Fibroblast of lung (primary cell): ENCODE measurements around the gene ARHGEF3. TPM values are rescaled to one million over a fixed set of nuclear protein-coding genes. Genes with fewer than 3 reads are reported as not detected.

ENCODE experiments used
- DNase-seq, 2 donors: peaks; one replicate each; pipeline versions ENCODE4 v3.0.0 to v3.0.0-alpha.2; 2010; ENCODE audit warnings: low read depth in 2 of 2
- H2AFZ ChIP-seq: 2 replicates; pipeline ENCODE4 v1.5.1; 2012; ENCODE audit warnings: low read length, control low read depth, inconsistent platforms
- H3K27ac ChIP-seq: 2 replicates; pipeline ENCODE4 v1.5.1; 2011; ENCODE audit warnings: low read length, control low read depth; ENCODE audit not compliant: insufficient read depth
- H3K27me3 ChIP-seq: 2 replicates; pipeline ENCODE4 v1.5.1; 2011; ENCODE audit warnings: mild to moderate bottlenecking, low read length; ENCODE audit not compliant: control insufficient read depth, insufficient read depth
- H3K36me3 ChIP-seq: 2 replicates; pipeline ENCODE4 v1.5.1; 2011; ENCODE audit warnings: low read length; ENCODE audit not compliant: control insufficient read depth, insufficient read depth
- H3K4me1 ChIP-seq: 2 replicates; pipeline ENCODE4 v1.5.1; 2011; ENCODE audit warnings: low read length; ENCODE audit not compliant: control insufficient read depth, insufficient read depth; ENCODE audit errors: extremely low read depth
- H3K4me2 ChIP-seq: 2 replicates; pipeline ENCODE4 v1.5.1; 2011; ENCODE audit warnings: low read length, control low read depth; ENCODE audit not compliant: insufficient read depth; ENCODE audit errors: extremely low read depth
- H3K4me3 ChIP-seq, 4 experiments: fragments of 200-600 bp in 1 of 4; sonication (generic) in 1 of 4; replicated peaks in 1 of 4; 2 replicates each; pipeline ENCODE4 v1.5.1; 2011 to 2016; ENCODE audit warnings: low read length in 4 of 4, low read depth in 3 of 4, mild to moderate bottlenecking in 3 of 4, control low read depth in 2 of 4, inconsistent platforms in 1 of 4, mixed read lengths in 1 of 4; ENCODE audit not compliant: insufficient read depth in 1 of 4; ENCODE audit errors: control extremely low read depth in 1 of 4
- H3K79me2 ChIP-seq: 2 replicates; pipeline ENCODE4 v1.5.1; 2012; ENCODE audit warnings: mild to moderate bottlenecking, low read length, inconsistent platforms; ENCODE audit not compliant: control insufficient read depth, insufficient read depth
- H3K9ac ChIP-seq: 2 replicates; pipeline ENCODE4 v1.5.1; 2011; ENCODE audit warnings: mild to moderate bottlenecking, low read length, control low read depth; ENCODE audit not compliant: insufficient read depth
- H3K9me3 ChIP-seq: 2 replicates; pipeline ENCODE4 v1.5.1; 2012; ENCODE audit warnings: low read depth, low read length; ENCODE audit not compliant: control insufficient read depth, insufficient read depth
- H4K20me1 ChIP-seq: 2 replicates; pipeline ENCODE4 v1.5.1; 2011; ENCODE audit warnings: low read length; ENCODE audit not compliant: control insufficient read depth, insufficient read depth; ENCODE audit errors: extremely low read depth
- CTCF ChIP-seq, 2 donors: IDR thresholded peaks in 1 of 2; conservative IDR thresholded peaks in 1 of 2; 1 replicate in 1 of 2; 2 replicates in 1 of 2; pipeline ENCODE4 v1.5.1; 2011 to 2012; ENCODE audit warnings: low read length in 2 of 2, control low read depth in 1 of 2, inconsistent platforms in 1 of 2, low read depth in 1 of 2, mild to moderate bottlenecking in 1 of 2
- EZH2 ChIP-seq: IDR thresholded peaks from 2 replicates; pipeline ENCODE4 v1.5.1; 2012; ENCODE audit warnings: low read length, control low read depth, mild to moderate bottlenecking; ENCODE audit errors: missing control alignments
- polyA plus RNA-seq, 2 donors: library from polyadenylated mRNA; depleted of rRNA in 1 of 2; stranded (reverse) in 1 of 2; unstranded in 1 of 2; fragments of >200 nt; gene quantifications; 2 replicates each; pipeline ENCODE4 v1.2.1, GENCODE V29; 2011 to 2012; ENCODE audit warnings: missing spikeins in 1 of 2
- total RNA-seq: library from RNA; depleted of rRNA; stranded (reverse); fragments of >200 nt; gene quantifications from 2 replicates; pipeline ENCODE4 v1.2.1, GENCODE V29; 2014

Gene ARHGEF3
- total and polyA plus RNA-seq, 2 donors (not counting 1 experiment from before 2014, with no cell fraction given), result 2.6 to 16.7 TPM

DNA sequence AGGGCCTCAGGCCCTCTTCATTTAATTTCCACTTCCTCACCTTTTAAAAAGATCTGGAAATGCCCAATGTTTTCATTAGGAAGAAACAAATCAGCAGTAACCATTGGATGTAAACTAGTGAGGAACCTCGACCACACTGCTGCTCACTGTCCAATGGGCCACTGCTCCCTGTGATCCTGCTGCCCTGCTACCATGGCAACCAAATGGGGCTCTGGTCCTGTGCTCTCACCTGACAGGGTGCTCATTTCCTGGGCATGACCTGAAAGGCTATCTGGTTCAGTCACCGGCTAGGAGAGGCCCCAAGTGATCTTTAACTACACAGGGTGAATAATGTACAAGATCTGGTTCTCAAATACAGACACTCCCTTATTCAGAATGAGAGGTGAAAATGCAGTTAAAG is 54.6 kb downstream of the ARHGEF3 start:
- no peak overlapping the region for H3K4me2 ChIP-seq
- H3K27me3 ChIP-seq, result no peaks in the 10 kb centered on the region
- no peaks in the 10 kb centered on the region for H3K79me2 ChIP-seq
- no peaks in the 10 kb centered on the region for H3K9me3 ChIP-seq
- H4K20me1 ChIP-seq, result no peaks in the 10 kb centered on the region
- H3K4me1 ChIP-seq, result no peaks in the 10 kb centered on the region
- H3K27ac ChIP-seq, result no peak overlapping the region
- H3K4me3 ChIP-seq, result no peak overlapping the region
- no peak for TF ChIP-seq EZH2
- no peak for TF ChIP-seq CTCF (conservative IDR thresholded peaks at IDR 0.05 in 1 of 2, IDR thresholded peaks at IDR 0.05 in 1 of 2; ENCODE audit: low read depth in 1 of 2, low read length in 2 of 2)
- H3K9ac ChIP-seq, result no peak overlapping the region
- no peak overlapping the region for H2AFZ ChIP-seq
- H3K36me3 ChIP-seq, result no peaks in the 10 kb centered on the region
- DNase-seq, result no peak

DNA sequence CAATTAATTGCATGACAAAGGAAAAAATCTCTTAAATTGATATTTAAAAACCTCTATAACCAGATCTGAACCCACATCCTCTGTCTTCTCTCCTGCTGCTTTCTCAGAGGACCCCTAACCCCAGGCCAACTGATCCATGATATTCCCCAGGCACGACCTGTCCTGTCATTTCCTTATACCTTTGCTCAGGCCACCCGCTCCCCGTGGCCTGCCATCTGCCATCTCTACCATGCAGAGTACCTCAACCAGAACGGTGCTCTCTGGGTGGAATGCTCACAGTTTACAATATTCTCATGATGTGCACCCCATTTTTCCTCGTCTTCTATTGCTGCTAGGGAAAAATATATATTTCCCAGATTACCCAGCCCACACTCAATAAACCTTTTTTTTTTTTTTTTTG is 57.7 kb downstream of the ARHGEF3 start:
- no peak for DNase-seq
- Histone ChIP-seq H3K9ac (no peak overlapping the region), H2AFZ (no peak overlapping the region), H3K4me2 (no peak overlapping the region), H4K20me1 (no peaks in the 10 kb centered on the region), H3K4me1 (no peaks in the 10 kb centered on the region), H3K9me3 (no peaks in the 10 kb centered on the region), H3K27me3 (no peaks in the 10 kb centered on the region), H3K36me3 (no peaks in the 10 kb centered on the region), H3K27ac (no peak overlapping the region), H3K4me3 (no peak overlapping the region), H3K79me2 (no peaks in the 10 kb centered on the region)
- TF ChIP-seq EZH2 (no peak), CTCF (conservative IDR thresholded peaks at IDR 0.05 in 1 of 2, IDR thresholded peaks at IDR 0.05 in 1 of 2; ENCODE audit: low read depth in 1 of 2, low read length in 2 of 2) (no peak)

GRCh38 chr3:56742887-56743286 is 58.9 kb downstream of the ARHGEF3 start:
- Histone ChIP-seq H3K4me1 (no peaks in the 10 kb centered on the region), H3K4me3 (no peak overlapping the region), H4K20me1 (no peaks in the 10 kb centered on the region), H2AFZ (no peak overlapping the region), H3K9ac (no peak overlapping the region), H3K9me3 (no peaks in the 10 kb centered on the region), H3K4me2 (no peak overlapping the region), H3K36me3 (no peaks in the 10 kb centered on the region), H3K79me2 (no peaks in the 10 kb centered on the region), H3K27ac (no peak overlapping the region), H3K27me3 (no peaks in the 10 kb centered on the region)
- no peak for DNase-seq
- TF ChIP-seq CTCF (conservative IDR thresholded peaks at IDR 0.05 in 1 of 2, IDR thresholded peaks at IDR 0.05 in 1 of 2; ENCODE audit: low read depth in 1 of 2, low read length in 2 of 2) (no peak), EZH2 (no peak)
